CD4-positive, alpha-beta T cell (primary cell): ENCODE measurements around the gene CASQ1. TPM values are rescaled to one million over a fixed set of nuclear protein-coding genes. Genes with fewer than 3 reads are reported as not detected.

Source experiments
- ATAC-seq: fragments of 200-7000 bp; cut with Tn5 transposase; one replicate; pipeline ENCODE4 v1.10.0; 2022; ENCODE audit warnings: mild to moderate bottlenecking; ENCODE audit not compliant: poor library complexity
- CTCF ChIA-PET: fragments of 350-600 bp; sonication (Branson Sonifier 250); formaldehyde crosslinking; loops from one replicate; lab custom pipeline; 2021; ENCODE audit warnings: antibody characterized with exemption, inconsistent platforms; lab: Charles Lee
- POLR2A ChIA-PET: fragments of 350-600 bp; sonication (Branson Sonifier 250); formaldehyde crosslinking; loops from one replicate; lab custom pipeline; 2021; ENCODE audit warnings: antibody characterized with exemption, inconsistent platforms; lab: Charles Lee
- DNase-seq, 14 experiments: peaks; one replicate each; pipeline ENCODE4 v3.0.0-alpha.2; 2013 to 2020; ENCODE audit warnings: mixed read lengths in 2 of 14
- H3K27ac ChIP-seq, 2 donors: one replicate each; pipeline versions ENCODE4 v1.5.1 to v1.7.0; 2013; ENCODE audit warnings: low read length in 2 of 2, low read depth in 1 of 2, mild to moderate bottlenecking in 1 of 2
- H3K27me3 ChIP-seq, 2 experiments: 1 replicate in 1 of 2; 2 replicates in 1 of 2; pipeline versions ENCODE4 v1.6.1 to v1.7.0; 2013; ENCODE audit warnings: low read length in 2 of 2, control low read depth in 1 of 2, mild to moderate bottlenecking in 1 of 2, moderate library complexity in 1 of 2; ENCODE audit not compliant: insufficient read depth in 2 of 2, control insufficient read depth in 1 of 2
- H3K36me3 ChIP-seq: one replicate; pipeline ENCODE4 v1.6.1; 2013; ENCODE audit warnings: low read length, control low read depth; ENCODE audit not compliant: insufficient read depth
- H3K4me1 ChIP-seq: one replicate; pipeline ENCODE4 v1.6.1; 2013; ENCODE audit warnings: low read length, control low read depth; ENCODE audit not compliant: insufficient read depth
- H3K4me3 ChIP-seq: one replicate; pipeline ENCODE4 v1.5.1; 2013; ENCODE audit warnings: mild to moderate bottlenecking, low read length, moderate library complexity
- H3K9me3 ChIP-seq, 2 experiments: 1 replicate in 1 of 2; 2 replicates in 1 of 2; pipeline versions ENCODE4 v1.6.1 to v1.7.0; 2013; ENCODE audit warnings: low read length in 2 of 2, mild to moderate bottlenecking in 2 of 2, control low read depth in 1 of 2, moderate library complexity in 1 of 2; ENCODE audit not compliant: control insufficient read depth in 1 of 2, insufficient read depth in 1 of 2
- H3K27ac Mint-ChIP-seq: one replicate; pipeline ENCODE4 v1.8.0; 2020; ENCODE audit warnings: mixed read lengths
- H3K27me3 Mint-ChIP-seq: one replicate; pipeline ENCODE4 v1.8.0; 2021; ENCODE audit warnings: mixed read lengths
- H3K36me3 Mint-ChIP-seq: one replicate; pipeline ENCODE4 v1.8.0; 2021; ENCODE audit warnings: low read depth, mixed read lengths
- H3K4me1 Mint-ChIP-seq: one replicate; pipeline ENCODE4 v1.8.0; 2021; ENCODE audit warnings: low read depth, mixed read lengths
- H3K4me3 Mint-ChIP-seq: one replicate; pipeline ENCODE4 v1.8.0; 2020; ENCODE audit warnings: mild to moderate bottlenecking, mixed read lengths
- H3K9me3 Mint-ChIP-seq: one replicate; pipeline ENCODE4 v1.8.0; 2020; ENCODE audit warnings: mixed read lengths
- CTCF ChIP-seq: fragments of 200-600 bp; IDR thresholded peaks from one replicate; pipeline ENCODE4 v1.8.0; 2022; ENCODE audit warnings: antibody characterized with exemption, mild to moderate bottlenecking
- intact Hi-C, 2 experiments: fragments of 100-400 bp; cut with DNase I in 1 of 2; cut with micrococcal nuclease in 1 of 2; formaldehyde crosslinking; loops; one replicate each; pipeline versions ENCODE4 v1.15.1 to v1.9.0; 2023 to 2025; cut with DNase I, micrococcal nuclease
- total RNA-seq, 174 experiments: library from RNA in 2 of 174; stranded (reverse) in 2 of 174; gene quantifications; one replicate each; pipeline ENCODE4 v1.2.3 and lab custom pipeline; 2021 to 2026

Gene CASQ1
- total RNA-seq, 2 experiments from 2014 or later, result not detected

- ATAC-seq, result no peak
- H3K27me3 Mint-ChIP-seq, result no peaks in the 10 kb centered on the region
- Histone ChIP-seq H3K9me3 (no peaks in the 10 kb centered on the region), H3K36me3 (no peaks in the 10 kb centered on the region), H3K4me3 (no peak overlapping the region), H3K27me3 (no peaks in the 10 kb centered on the region), H3K4me1 (no peaks in the 10 kb centered on the region), H3K27ac (no peak overlapping the region)
- no peaks in the 10 kb centered on the region for H3K9me3 Mint-ChIP-seq
- intact Hi-C loops, result no loop called here
- no peak for TF ChIP-seq CTCF
- POLR2A ChIA-PET, result no interaction called here
- no peak overlapping the region for H3K4me3 Mint-ChIP-seq
- H3K4me1 Mint-ChIP-seq, result no peaks in the 10 kb centered on the region
- no peak for DNase-seq
- no peaks in the 10 kb centered on the region for H3K36me3 Mint-ChIP-seq
- CTCF ChIA-PET, result no interaction called here
- H3K27ac Mint-ChIP-seq, result no peak overlapping the region
These were observed 34.0 kb upstream of the CASQ1 start for GRCh38 chr1:160156361-160156760.

- ChIA-PET POLR2A (no interaction called here), CTCF (no interaction called here)
- no peak for DNase-seq
- no peaks in the 10 kb centered on the region for H3K27me3 ChIP-seq
- H3K27ac Mint-ChIP-seq, result no peak overlapping the region
- H3K9me3 ChIP-seq, result no peaks in the 10 kb centered on the region
- no peaks in the 10 kb centered on the region for H3K4me1 ChIP-seq
- H3K27ac ChIP-seq, result no peak overlapping the region
- ATAC-seq, result no peak
- H3K27me3 Mint-ChIP-seq, result no peaks in the 10 kb centered on the region
- no peaks in the 10 kb centered on the region for H3K36me3 Mint-ChIP-seq
- TF ChIP-seq CTCF, result no peak
- H3K4me3 Mint-ChIP-seq, result no peak overlapping the region
- no peaks in the 10 kb centered on the region for H3K36me3 ChIP-seq
- no peak overlapping the region for H3K4me3 ChIP-seq
- H3K9me3 Mint-ChIP-seq, result no peaks in the 10 kb centered on the region
- H3K4me1 Mint-ChIP-seq, result no peaks in the 10 kb centered on the region
- intact Hi-C loops, result no loop called here
These were observed 33.2 kb upstream of the CASQ1 start for GRCh38 chr1:160157174-160157573.

GRCh38 chr1:160158031-160158430 lies 32.3 kb upstream of the CASQ1 start:
- Mint-ChIP-seq H3K27ac (no peak overlapping the region), H3K27me3 (peaks cover under 1% of the 10 kb centered on the region), H3K4me3 (no peak overlapping the region), H3K9me3 (no peaks in the 10 kb centered on the region), H3K36me3 (no peaks in the 10 kb centered on the region), H3K4me1 (no peaks in the 10 kb centered on the region)
- Histone ChIP-seq H3K27ac (no peak overlapping the region), H3K4me3 (no peak overlapping the region), H3K4me1 (no peaks in the 10 kb centered on the region), H3K27me3 (no peaks in the 10 kb centered on the region), H3K36me3 (no peaks in the 10 kb centered on the region), H3K9me3 (no peaks in the 10 kb centered on the region)
- ATAC-seq, result no peak
- TF ChIP-seq CTCF, result no peak
- intact Hi-C loops, result no loop called here
- DNase-seq, result no peak
- CTCF ChIA-PET, result no interaction called here
- POLR2A ChIA-PET, result no interaction called here
